ENCODE results near the gene SLC2A13. TPM values are rescaled to one million over a fixed set of nuclear protein-coding genes. Genes with fewer than 3 reads are reported as not detected.
"Not testable (repeated sequence)": the region's sequence is repeated elsewhere in the genome, so short reads cannot be mapped to it uniquely, and the experiment has no call there.

Gene SLC2A13
- total and polyA plus RNA-seq, 10 donors, result 1.1 to 17.1 (median 7.6) TPM

DNA sequence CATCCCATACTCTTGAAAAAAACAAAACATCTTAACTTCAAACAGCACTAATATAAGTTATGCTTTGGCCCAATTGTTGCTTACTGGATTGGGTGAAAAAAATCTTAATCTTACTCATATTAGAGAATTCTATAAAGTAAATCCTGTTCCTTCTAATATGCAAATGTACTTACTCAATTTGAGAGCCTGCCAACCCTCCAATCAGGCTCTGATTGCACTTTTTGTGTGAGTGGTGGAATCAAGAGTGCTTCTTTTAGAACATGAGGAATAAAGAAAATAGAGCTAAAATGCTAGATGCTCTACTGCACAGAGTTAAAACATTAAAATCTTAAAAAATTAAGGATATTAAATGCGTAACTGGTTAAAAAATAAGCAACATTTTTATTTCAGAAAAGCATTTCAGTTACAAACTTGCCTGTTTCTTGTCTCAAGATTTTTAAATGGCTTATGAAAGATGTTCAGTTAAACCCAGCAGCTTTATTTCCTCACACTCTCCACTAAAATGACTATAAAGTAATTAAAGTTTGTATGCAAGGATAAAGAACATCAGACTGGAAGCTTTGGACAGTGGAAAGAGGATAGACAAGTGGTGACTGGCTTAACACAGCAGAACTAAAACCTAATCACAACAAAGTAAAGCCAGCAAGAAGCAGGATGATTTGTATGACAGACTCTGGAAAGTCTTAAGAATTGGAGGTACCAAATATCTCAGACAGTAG lies 177.5 kb downstream of the SLC2A13 start:
- no peaks in the 10 kb centered on the region for H3K9me3 ChIP-seq
- WGBS, 5 donors, result 91 to 98% (median 97%) methylated on average over 1 of the region's 1 CpG
- intact Hi-C loops (cut with DNase I; ENCODE audit: low total_unique reads), result no loop called here
- H3K4me3 ChIP-seq, result no peak overlapping the region
- TF ChIP-seq POLR2AphosphoS5 (IDR thresholded peaks at IDR 0.05), result no peak
- TF ChIP-seq, protein P1, sequence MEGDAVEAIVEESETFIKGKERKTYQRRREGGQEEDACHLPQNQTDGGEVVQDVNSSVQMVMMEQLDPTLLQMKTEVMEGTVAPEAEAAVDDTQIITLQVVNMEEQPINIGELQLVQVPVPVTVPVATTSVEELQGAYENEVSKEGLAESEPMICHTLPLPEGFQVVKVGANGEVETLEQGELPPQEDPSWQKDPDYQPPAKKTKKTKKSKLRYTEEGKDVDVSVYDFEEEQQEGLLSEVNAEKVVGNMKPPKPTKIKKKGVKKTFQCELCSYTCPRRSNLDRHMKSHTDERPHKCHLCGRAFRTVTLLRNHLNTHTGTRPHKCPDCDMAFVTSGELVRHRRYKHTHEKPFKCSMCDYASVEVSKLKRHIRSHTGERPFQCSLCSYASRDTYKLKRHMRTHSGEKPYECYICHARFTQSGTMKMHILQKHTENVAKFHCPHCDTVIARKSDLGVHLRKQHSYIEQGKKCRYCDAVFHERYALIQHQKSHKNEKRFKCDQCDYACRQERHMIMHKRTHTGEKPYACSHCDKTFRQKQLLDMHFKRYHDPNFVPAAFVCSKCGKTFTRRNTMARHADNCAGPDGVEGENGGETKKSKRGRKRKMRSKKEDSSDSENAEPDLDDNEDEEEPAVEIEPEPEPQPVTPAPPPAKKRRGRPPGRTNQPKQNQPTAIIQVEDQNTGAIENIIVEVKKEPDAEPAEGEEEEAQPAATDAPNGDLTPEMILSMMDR (IDR thresholded peaks at IDR 0.05 in 8 of 11, conservative IDR thresholded peaks at IDR 0.05 in 3 of 11), result no peak
- no peak for TF ChIP-seq POLR2A (IDR thresholded peaks at IDR 0.05)
- no peaks in the 10 kb centered on the region for H3K36me3 ChIP-seq
- no peaks in the 10 kb centered on the region for H3K27me3 ChIP-seq (replicated peaks in 1 of 7)
- H3K4me1 ChIP-seq, result no peaks in the 10 kb centered on the region
- no peak overlapping the region for H3K27ac ChIP-seq
- DNase-seq, result no peak

GRCh38 chr12:39923364-39923763 lies 182.5 kb downstream of the SLC2A13 start:
- no peak for DNase-seq
- no peaks in the 10 kb centered on the region for H3K9me3 ChIP-seq
- H3K4me1 ChIP-seq, result no peaks in the 10 kb centered on the region
- H3K27me3 ChIP-seq (replicated peaks in 1 of 7), result no peaks in the 10 kb centered on the region
- intact Hi-C loops (cut with DNase I; ENCODE audit: low total_unique reads), result no loop called here
- H3K36me3 ChIP-seq, result no peaks in the 10 kb centered on the region
- no peak overlapping the region for H3K4me3 ChIP-seq
- TF ChIP-seq, protein P1 (IDR thresholded peaks at IDR 0.05 in 8 of 11, conservative IDR thresholded peaks at IDR 0.05 in 3 of 11), result no peak
- TF ChIP-seq POLR2AphosphoS5 (IDR thresholded peaks at IDR 0.05) (no peak), POLR2A (IDR thresholded peaks at IDR 0.05) (no peak)
- WGBS, 5 donors, result 55 to 79% (median 67%) methylated on average over 5 of the region's 5 CpGs
- H3K27ac ChIP-seq, result no peak overlapping the region

GRCh38 chr12:39922598-39922997 lies 183.3 kb downstream of the SLC2A13 start:
- DNase-seq; H3K27me3 ChIP-seq (replicated peaks in 1 of 7); H3K27ac ChIP-seq; H3K36me3 ChIP-seq; H3K4me3 ChIP-seq; intact Hi-C loops (cut with DNase I; ENCODE audit: low total_unique reads); H3K4me1 ChIP-seq; H3K9me3 ChIP-seq: not testable (repeated sequence)

DNA sequence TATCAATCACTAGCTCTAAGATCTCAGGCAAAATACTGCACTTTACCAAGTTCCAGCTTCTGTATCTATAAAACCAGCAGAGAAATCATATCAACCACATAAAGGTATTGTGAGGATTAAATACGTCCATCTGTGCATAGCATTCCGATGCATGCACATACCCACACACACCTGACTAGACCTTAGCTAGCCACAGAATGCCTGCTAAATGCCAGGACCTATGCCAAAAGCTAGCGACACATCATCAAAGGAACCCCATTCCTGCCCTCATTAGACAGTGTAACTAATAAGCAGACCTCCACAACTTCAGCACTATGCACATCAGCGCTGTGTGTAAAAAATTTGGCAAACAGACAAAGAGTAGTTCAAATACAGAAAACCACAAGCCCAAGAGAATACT lies 185.2 kb downstream of the SLC2A13 start:
- Histone ChIP-seq H3K4me1 (no peaks in the 10 kb centered on the region), H3K4me3 (no peak overlapping the region), H3K27me3 (replicated peaks in 1 of 7) (no peaks in the 10 kb centered on the region), H3K9me3 (no peaks in the 10 kb centered on the region), H3K27ac (no peak overlapping the region), H3K36me3 (no peaks in the 10 kb centered on the region)
- no peak for DNase-seq
- intact Hi-C loops (cut with DNase I; ENCODE audit: low total_unique reads), result no loop called here
- TF ChIP-seq, protein P1 (IDR thresholded peaks at IDR 0.05 in 8 of 11, conservative IDR thresholded peaks at IDR 0.05 in 3 of 11), result no peak
- TF ChIP-seq POLR2AphosphoS5 (IDR thresholded peaks at IDR 0.05), result no peak
- TF ChIP-seq POLR2A (IDR thresholded peaks at IDR 0.05), result no peak
- WGBS, 5 donors, result 97 to 99% (median 97%) methylated on average over 4 of the region's 4 CpGs
